KMS-11 (cell line): Measurements from ENCODE around the gene PLEKHG5.

Experiments used
- H2AFZ ChIP-seq: fragments of 200-600 bp; sonication (generic); 2 replicates; pipeline ENCODE4 v1.6.1; 2016; ENCODE audit warnings: antibody characterized with exemption, mixed run types, low read depth
- H3K27ac ChIP-seq: fragments of 200-600 bp; sonication (generic); 2 replicates; pipeline ENCODE4 v1.6.1; 2016; ENCODE audit warnings: mild to moderate bottlenecking, mixed run types
- H3K27me3 ChIP-seq: fragments of 200-600 bp; sonication (generic); 2 replicates; pipeline ENCODE4 v1.6.1; 2017; ENCODE audit warnings: mild to moderate bottlenecking, low read depth, mixed run types, moderate library complexity; ENCODE audit not compliant: insufficient read depth
- H3K36me3 ChIP-seq: fragments of 200-600 bp; sonication (generic); 2 replicates; pipeline ENCODE4 v1.6.1; 2017; ENCODE audit warnings: mild to moderate bottlenecking, mixed run types; ENCODE audit not compliant: insufficient read depth
- H3K4me1 ChIP-seq: fragments of 200-600 bp; sonication (generic); 2 replicates; pipeline ENCODE4 v1.6.1; 2016; ENCODE audit warnings: mild to moderate bottlenecking, low read depth, mixed run types; ENCODE audit not compliant: poor library complexity, severe bottlenecking
- H3K4me2 ChIP-seq: fragments of 200-600 bp; sonication (generic); 2 replicates; pipeline ENCODE4 v1.7.0; 2016; ENCODE audit warnings: mild to moderate bottlenecking, mixed run types
- H3K4me3 ChIP-seq: fragments of 200-600 bp; sonication (generic); IDR thresholded peaks from 2 replicates; pipeline ENCODE4 v1.6.1; 2017; ENCODE audit warnings: low read depth, low read length, mixed read lengths; ENCODE audit not compliant: insufficient read depth
- H3K79me2 ChIP-seq: fragments of 200-600 bp; sonication (generic); 2 replicates; pipeline ENCODE4 v1.6.1; 2016; ENCODE audit warnings: low read depth, mixed run types; ENCODE audit not compliant: insufficient read depth
- H3K9ac ChIP-seq: fragments of 200-600 bp; sonication (generic); 2 replicates; pipeline ENCODE4 v1.6.1; 2016; ENCODE audit warnings: mild to moderate bottlenecking, mixed run types
- H4K20me1 ChIP-seq: fragments of 200-600 bp; sonication (generic); 2 replicates; pipeline ENCODE4 v1.6.1; 2016; ENCODE audit warnings: mild to moderate bottlenecking, mixed run types; ENCODE audit not compliant: insufficient read depth
- CTCF ChIP-seq: fragments of 200-600 bp; sonication (generic); conservative IDR thresholded peaks from 2 replicates; pipeline ENCODE4 v1.6.1; 2017; ENCODE audit warnings: low read depth, mild to moderate bottlenecking, antibody characterized with exemption, low read length, moderate library complexity, mixed read lengths

Gene PLEKHG5

GRCh38 chr1:6534248-6534822, 42.9 kb upstream of the PLEKHG5 start:
- H3K4me1 ChIP-seq, result no peaks in the 10 kb centered on the region
- TF ChIP-seq CTCF, result no peak
- no peak overlapping the region for H3K4me3 ChIP-seq
- peaks cover 18% of the 10 kb centered on the region; the same call in 1 of the 2 replicates for H3K36me3 ChIP-seq
- H3K27ac ChIP-seq, result no peak overlapping the region
- no peaks in the 10 kb centered on the region for H4K20me1 ChIP-seq
- H3K4me2 ChIP-seq, result no peak overlapping the region
- no peaks in the 10 kb centered on the region for H3K27me3 ChIP-seq
- no peak overlapping the region for H2AFZ ChIP-seq
- no peaks in the 10 kb centered on the region for H3K79me2 ChIP-seq
- H3K9ac ChIP-seq, result no peak overlapping the region

GRCh38 chr1:6531996-6532395, 40.5 kb upstream of the PLEKHG5 start:
- Histone ChIP-seq H3K27me3 (no peaks in the 10 kb centered on the region), H3K4me1 (no peaks in the 10 kb centered on the region), H3K9ac (no peak overlapping the region), H3K79me2 (no peaks in the 10 kb centered on the region), H3K27ac (no peak overlapping the region), H3K36me3 (peaks cover 18% of the 10 kb centered on the region; the same call in 1 of the 2 replicates), H3K4me2 (no peak overlapping the region), H2AFZ (no peak overlapping the region), H3K4me3 (no peak overlapping the region), H4K20me1 (no peaks in the 10 kb centered on the region)
- no peak for TF ChIP-seq CTCF

GRCh38 chr1:6530504-6531160, 39.2 kb upstream of the PLEKHG5 start:
- Histone ChIP-seq H3K4me1 (no peaks in the 10 kb centered on the region), H4K20me1 (no peaks in the 10 kb centered on the region), H3K4me2 (no peak overlapping the region), H3K9ac (no peak overlapping the region), H3K4me3 (no peak overlapping the region), H3K79me2 (no peaks in the 10 kb centered on the region), H2AFZ (no peak overlapping the region), H3K36me3 (peaks cover 18% of the 10 kb centered on the region; the same call in 1 of the 2 replicates), H3K27ac (no peak overlapping the region), H3K27me3 (no peaks in the 10 kb centered on the region)
- no peak for TF ChIP-seq CTCF

- H3K36me3 ChIP-seq, result peaks cover 17% of the 10 kb centered on the region; the same call in 1 of the 2 replicates
These were observed 37.0 kb upstream of the PLEKHG5 start for GRCh38 chr1:6528492-6528891.

More at GRCh38 chr1:6528492-6528891, 37.0 kb upstream of the PLEKHG5 start:
- Histone ChIP-seq H2AFZ (no peak overlapping the region), H3K4me1 (no peaks in the 10 kb centered on the region), H3K4me3 (no peak overlapping the region), H3K79me2 (no peaks in the 10 kb centered on the region), H3K27me3 (no peaks in the 10 kb centered on the region), H4K20me1 (no peaks in the 10 kb centered on the region), H3K27ac (no peak overlapping the region), H3K9ac (no peak overlapping the region), H3K4me2 (no peak overlapping the region)
- no peak for TF ChIP-seq CTCF
